HG03565 (cell line): Measurements from ENCODE around the gene HSPA9.
"Not testable (repeated sequence)": the region's sequence is repeated elsewhere in the genome, so short reads cannot be mapped to it uniquely, and the experiment has no call there.

Experiments
- ATAC-seq: cut with Tn5 transposase; IDR thresholded peaks from one replicate; pipeline ENCODE4 v1.9.1; 2021; ENCODE audit warnings: mild to moderate bottlenecking, moderate library complexity; ENCODE audit not compliant: unreplicated experiment

The HSPA9 gene

GRCh38 chr5:138536665-138537315 lies 38.4 kb downstream of the HSPA9 start:
- no peak for ATAC-seq

GRCh38 chr5:138536215-138536614 lies 39.0 kb downstream of the HSPA9 start:
- ATAC-seq = no peak

GRCh38 chr5:138533973-138534941 lies 40.9 kb downstream of the HSPA9 start:
- no peak for ATAC-seq

GRCh38 chr5:138529812-138530211 lies 45.4 kb downstream of the HSPA9 start:
- ATAC-seq = no peak

- ATAC-seq = no peak
Observed at GRCh38 chr5:138528744-138529469, 46.3 kb downstream of the HSPA9 start.

GRCh38 chr5:138528208-138528607 lies 47.0 kb downstream of the HSPA9 start:
- ATAC-seq = no peak

- ATAC-seq = no peak
Observed at GRCh38 chr5:138527170-138527569, 48.0 kb downstream of the HSPA9 start.

- no peak for ATAC-seq
Observed at GRCh38 chr5:138523406-138523805, 51.8 kb downstream of the HSPA9 start.

- no peak for ATAC-seq
Observed at GRCh38 chr5:138520971-138521370, 54.2 kb downstream of the HSPA9 start.

GRCh38 chr5:138517437-138517836 lies 57.8 kb downstream of the HSPA9 start:
- no peak for ATAC-seq

GRCh38 chr5:138515556-138516245 lies 59.5 kb downstream of the HSPA9 start:
- ATAC-seq = no peak

GRCh38 chr5:138514021-138514420 lies 61.2 kb downstream of the HSPA9 start:
- no peak for ATAC-seq

GRCh38 chr5:138508958-138509357 lies 66.2 kb downstream of the HSPA9 start:
- no peak for ATAC-seq

- not testable (repeated sequence) for ATAC-seq
Observed at GRCh38 chr5:138507485-138507884, 67.7 kb downstream of the HSPA9 start.

GRCh38 chr5:138506370-138507306 lies 68.6 kb downstream of the HSPA9 start:
- no peak for ATAC-seq

- ATAC-seq = no peak
Observed at GRCh38 chr5:138504799-138505198, 70.4 kb downstream of the HSPA9 start.
